ENCODE measurements around the gene TSPAN11.

Gene TSPAN11

DNA sequence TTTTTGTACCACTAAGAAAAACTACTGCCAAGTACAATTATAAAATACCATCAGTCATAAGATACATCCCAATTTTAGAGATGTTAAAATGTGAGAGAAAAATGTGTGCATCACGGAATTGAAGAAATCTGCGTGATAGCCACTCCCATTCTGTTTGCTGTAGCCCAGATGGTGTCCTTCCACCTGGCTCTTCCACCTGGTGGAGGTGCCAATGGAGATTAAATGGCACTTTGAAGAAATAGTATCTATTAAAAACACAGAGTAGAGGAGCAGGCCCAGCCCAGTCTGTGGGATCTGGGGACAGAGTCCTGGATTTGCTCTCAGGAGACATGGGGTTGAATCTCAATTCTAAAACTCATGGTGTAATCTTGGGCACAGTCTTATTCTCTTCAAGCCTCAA lies 35.5 kb downstream of the TSPAN11 start:
- no peak for DNase-seq

DNA sequence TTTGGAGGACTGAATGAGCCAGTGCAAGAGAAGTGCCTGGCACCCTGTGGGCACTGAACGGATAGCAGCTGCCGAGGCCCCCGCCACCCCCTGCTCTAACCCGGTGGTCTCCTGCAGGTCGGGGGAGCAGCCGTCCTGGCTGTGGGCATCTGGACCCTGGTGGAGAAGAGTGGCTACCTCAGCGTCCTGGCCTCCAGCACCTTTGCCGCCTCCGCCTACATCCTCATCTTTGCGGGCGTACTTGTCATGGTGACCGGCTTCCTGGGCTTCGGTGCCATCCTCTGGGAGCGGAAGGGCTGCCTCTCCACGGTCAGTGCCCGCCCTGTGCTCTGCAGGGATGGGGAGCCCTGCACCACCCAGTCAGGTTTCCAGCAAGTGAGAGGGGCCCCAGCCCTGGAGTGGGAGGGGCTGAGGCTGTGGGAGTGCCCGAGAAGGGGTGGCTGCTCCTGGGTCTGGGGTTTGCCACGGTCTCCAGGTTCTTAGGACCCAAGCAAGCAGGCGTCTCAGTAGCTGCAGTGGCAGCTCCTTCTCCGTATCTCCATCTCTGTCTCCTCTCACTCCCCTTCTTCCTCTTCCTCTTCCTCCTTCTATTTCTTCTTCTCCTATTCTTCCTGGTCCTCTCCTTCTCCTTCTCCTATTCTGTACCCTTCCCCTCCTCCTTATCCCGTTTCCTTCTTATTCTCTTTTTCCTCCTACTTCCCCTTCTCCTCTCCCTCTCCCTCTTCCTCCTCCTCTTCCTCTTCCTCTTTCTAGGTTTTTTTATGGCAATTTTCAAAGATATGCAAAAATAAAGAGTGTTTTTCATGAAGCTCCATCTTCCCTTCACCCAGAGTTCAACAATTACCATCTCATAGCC lies 37.4 kb downstream of the TSPAN11 start:
- DNase-seq, result no peak

DNA sequence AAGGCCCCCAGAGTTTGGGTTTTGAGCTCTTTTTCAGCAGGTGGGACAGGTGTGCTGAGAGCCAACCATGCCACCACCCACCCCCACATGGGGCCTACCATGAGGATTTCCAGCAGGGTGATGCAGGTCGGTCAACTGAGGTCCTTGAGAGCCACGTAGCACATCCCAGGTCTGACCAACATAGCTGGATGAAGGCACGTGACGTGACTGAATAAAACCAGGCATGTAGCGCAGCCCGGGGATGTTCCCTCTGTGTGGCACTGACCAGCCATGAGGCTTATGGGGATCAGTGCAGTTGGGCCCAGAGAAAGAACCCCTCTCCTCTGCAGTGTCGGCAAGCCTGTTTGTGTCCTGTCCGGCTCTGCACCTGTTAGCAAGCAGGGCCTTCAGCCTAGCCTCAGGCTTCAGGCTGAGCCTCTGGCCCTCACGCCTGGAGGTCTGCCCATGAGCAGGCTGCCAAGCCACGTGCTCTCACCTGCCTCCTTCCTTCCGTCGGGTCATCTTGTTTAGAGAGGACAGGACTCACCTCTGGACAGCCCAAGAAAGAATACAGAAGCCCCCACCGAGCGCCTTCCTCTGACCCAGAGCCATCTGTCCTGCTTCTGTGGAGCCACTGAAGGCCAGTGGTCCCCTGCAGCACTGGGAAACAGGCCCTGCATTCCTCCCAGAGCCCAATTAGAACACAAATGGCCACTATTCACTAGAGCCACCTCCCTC lies 38.5 kb downstream of the TSPAN11 start:
- no peak for DNase-seq

DNA sequence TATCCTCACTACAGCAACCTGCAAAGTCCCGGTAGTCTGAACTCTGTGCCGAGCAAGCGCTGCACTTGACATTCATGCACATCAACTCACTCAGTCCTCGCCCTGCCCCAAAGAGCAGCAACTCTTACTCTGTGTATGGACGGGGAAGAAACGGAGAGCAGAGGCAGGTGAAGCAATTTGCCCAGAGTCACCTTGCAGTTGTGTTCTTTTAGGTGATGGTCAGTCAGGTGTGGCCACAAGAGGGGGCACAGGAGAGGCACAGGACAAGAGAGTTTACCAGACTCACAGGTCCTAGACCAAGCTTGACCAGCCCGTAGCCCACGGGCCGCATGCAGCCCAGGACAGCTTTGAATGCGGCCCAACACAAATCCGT lies 39.1 kb downstream of the TSPAN11 start:
- DNase-seq, result peak; percentile 30

DNA sequence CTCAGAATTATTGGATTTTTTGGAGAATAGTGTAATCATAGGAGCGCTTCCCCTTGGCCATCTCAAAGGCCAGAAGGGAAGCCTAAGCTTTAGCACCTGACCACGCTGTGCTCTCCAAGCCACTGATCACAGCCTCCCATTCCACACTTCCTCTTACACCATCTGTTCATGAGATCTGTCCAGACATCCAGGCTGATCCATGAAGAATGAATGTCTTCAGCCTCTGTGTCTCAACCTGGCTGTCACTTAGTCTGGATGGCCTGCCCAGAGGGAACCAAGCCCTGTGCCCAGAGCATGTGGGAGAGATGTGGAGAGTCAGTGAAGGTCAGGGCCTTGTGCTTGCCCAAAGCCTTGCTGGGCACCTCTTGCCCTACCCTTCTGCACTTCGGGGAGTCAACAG lies 40.5 kb downstream of the TSPAN11 start:
- DNase-seq, result no peak

DNA sequence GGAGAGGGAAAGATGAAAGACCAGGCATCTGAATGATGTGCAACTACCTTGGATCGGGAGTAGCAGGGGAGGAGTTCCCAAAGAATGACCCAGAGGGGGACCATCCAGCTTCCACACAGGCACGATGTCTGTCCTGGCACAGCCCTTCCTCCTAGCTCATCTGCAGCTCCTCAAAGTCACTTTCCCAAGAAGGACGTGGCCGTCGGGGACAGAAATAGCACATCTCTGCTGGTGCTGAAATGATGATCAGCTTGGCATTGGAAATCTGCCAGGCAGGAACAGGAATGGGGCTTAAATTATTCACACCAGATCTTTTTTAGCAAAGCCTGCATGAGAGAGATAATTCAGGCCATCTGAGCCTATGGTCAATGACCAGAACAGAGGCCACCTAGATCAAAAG lies 41.7 kb downstream of the TSPAN11 start:
- no peak for DNase-seq

DNA sequence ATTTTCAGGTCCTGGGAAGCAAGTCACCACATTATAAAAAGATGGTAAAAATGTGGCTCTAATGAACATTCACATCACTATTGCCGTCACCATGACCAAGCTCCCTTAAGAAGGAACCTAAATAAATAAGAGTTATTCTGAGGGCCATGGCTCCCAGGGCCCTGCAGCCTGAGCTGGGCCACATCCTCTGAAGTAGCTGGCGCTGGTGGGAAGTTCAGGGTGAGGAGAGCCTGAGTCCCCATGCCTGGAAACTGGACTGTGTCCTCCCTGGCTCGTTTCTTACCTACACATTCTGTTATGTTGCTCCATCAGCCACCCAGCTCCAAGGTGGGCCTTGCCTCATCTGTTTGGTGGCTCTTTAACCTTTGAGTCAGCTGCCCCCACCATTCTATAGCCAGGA lies 42.5 kb downstream of the TSPAN11 start:
- no peak for DNase-seq

DNA sequence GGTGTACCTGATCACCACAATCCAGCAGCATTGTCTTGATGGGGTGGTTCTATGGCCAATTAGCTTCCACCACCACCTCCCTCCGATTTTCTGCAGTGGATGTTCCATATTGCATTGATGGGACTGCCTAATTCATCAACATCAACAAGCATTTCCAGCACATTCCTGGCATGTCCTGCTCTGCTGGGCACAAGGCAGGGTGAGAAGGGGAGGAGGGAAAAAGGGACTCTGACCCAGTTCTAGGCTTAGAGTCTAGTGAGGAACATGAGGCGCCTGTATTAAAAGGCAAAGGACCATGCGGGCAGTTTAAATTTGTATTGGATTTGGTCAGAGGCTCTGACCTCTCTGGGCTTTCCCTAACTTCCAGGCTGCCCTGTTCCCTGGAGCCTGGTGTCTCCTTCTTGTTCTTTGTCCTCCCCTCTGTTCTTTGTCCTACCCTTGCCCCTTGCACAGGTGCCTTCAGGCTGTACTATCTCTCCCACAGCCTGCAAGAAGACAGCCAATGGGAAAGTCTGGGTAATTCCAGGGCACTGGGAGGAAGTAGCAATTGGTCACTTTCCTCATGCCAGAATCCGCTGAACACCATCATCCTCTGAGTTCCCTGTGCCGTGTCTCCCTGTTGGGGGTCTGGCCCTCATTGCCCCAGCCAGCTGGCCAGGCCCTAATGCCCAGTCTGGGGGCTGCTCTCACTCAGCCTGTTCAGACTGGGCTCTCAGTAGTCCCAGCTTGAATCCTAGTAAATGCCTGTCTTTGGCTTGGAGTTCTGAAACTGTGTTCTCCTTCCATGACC lies 43.3 kb downstream of the TSPAN11 start:
- no peak for DNase-seq

DNA sequence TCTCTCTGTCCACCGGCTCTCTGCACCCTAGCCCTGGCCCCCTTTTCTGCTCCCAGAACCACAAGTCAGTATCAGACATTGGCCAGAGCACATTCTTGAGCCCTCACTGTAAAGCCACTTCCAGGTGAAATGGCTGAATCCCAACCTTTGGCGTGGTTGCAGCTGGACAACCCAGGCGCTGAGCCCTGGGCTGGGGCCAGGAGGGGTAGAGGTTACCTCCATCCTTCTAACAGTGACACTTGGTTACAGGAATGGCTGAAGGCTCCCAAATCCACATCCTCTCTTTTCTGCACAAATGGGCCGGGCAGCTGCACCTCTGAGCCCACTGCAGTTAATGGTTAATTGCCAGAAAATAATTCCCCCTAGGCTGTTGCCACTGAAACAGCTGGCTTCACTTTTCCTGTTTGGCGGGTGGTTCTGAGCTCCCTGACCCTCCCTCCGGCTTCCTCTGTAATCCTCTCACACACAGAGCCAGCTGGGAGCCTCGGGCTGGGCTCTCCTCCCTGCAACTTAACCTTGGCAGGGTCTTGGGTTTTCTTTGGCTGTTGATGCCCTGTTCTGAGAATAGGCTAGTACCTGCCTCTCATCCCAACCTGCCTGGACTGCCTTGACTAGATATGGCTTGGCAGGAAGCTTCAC lies 44.1 kb downstream of the TSPAN11 start:
- DNase-seq, result no peak

DNA sequence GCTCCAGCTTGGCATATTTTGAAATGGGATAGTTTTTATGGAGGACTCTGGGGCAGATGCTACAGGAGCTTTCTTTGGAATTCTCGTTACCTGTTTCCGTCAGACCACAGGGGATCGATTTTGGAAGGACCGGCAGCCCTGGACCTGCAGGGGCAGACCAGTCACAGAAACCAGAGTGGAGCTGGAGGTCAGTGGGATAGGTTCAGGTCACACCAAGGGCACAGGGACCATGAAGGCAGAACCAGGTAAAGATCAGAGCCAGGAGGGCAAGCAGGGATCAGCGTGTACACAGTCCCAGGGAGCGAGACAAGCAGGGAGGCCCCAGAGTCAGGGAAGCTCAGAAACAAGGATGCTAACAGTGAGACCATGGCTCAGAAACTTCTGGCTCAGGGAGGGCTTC lies 45.5 kb downstream of the TSPAN11 start:
- DNase-seq, result no peak

DNA sequence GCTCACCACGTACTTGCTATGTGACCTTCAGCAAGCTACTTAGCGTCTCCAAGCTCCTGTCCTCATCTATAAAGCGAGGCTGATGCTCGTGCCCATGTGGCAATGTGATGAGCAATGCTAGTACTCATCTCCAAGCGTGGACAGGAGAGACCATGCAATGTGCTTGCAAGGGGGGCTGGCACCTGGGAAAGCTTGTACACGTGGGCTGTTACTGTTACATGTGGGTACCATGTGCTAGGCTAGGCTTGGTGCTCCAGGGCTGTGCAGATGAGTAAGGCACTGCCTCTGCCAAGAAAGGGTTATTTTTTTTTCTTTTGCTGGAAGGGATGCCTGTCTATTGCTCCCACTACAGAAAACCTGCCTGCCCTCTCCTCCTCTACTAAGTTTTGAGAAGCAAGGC lies 46.6 kb downstream of the TSPAN11 start:
- DNase-seq, result no peak

DNA sequence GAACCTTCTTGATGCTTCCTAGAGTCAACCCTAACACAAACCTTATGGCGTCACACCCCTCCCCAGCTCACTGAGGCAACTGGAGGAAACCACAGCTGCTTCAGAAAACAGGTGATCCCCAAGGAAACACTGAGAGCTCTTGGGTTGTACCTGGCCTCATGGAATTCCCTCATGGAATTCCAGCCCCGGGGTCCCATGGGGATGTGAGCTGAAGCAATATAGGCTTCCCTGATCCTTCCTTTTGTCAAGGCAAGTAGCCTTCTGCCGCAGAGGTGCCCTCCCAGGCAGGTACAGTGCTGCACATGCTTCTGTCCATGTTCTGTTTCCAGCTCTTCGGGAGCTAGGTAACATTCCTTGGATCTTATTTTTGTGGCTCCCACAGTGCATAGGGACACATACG lies 47.3 kb downstream of the TSPAN11 start:
- no peak for DNase-seq

DNA sequence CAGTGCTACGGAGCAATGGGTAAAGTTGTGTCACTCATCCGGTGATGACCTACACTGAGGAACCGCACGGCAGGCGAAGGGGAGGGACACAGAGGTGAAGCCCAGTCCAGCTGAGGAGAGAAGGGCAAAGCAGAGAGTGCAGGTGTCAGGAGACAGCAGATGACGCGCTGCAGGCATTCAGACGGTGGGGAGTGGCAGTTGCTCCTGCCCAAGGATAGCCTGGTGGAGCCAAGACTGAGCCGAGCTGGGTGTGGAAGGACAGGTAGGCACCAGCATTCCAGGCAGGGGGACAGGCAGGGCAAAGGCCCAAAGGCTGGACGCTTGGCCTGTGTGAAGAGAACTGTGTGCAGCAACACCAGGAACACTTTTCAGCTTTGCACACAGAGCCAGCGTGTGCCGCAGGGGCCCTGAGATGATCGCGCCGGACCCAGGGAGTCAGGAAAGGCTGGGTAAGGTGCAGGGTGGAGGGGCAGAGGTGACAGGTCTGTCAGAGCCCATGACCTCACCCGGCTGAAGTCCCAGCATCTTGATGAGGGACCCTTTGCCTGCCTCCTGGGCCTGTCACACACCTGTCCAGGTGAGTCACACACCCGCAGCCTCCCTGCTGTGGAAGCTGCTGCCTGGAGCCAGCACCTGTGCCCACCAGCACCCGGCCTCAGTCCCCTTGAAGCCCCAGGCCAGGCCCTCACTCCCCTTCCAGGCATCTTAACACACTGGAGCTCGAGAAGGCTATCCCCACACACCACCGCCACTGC lies 48.4 kb downstream of the TSPAN11 start:
- no peak for DNase-seq

DNA sequence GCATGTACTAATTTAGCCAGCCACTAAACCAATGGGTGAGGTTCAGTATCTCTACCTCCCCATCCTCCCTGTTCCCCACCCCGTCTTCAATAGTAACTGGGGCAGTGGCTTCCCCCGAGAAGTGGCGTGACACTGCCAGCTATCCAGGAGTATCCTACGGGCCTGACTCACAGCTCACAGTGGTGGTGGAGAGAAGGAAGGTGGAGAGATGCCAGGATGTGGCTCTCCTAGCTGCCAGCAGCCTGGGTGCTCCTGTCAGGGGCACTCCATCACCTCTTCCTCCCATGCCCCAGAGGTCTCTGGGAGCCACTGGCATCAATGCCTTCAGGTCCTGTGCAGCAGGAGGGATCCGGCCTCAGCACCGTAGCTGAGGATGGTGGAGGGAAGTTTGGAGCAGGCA lies 49.0 kb downstream of the TSPAN11 start:
- no peak for DNase-seq

DNA sequence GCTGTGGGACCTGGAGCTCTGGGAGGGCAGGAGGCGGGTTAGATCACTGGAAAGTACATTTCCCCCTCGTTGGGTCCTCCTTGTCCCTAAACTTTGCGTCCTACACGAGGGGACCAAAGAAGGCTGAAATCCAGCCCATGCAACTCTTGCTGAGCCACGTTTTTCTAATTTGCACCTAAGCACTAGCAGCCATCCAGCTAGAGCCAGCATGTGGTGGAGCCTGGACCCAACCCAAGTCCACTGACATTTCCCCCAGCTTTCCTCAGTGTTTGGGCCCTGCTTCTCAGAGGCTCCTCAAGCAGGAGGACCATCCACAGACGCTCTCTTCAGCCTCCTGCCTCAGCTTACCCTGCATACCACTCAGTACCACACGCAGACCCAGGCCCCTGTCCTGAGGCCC lies 49.7 kb downstream of the TSPAN11 start:
- no peak for DNase-seq

DNA sequence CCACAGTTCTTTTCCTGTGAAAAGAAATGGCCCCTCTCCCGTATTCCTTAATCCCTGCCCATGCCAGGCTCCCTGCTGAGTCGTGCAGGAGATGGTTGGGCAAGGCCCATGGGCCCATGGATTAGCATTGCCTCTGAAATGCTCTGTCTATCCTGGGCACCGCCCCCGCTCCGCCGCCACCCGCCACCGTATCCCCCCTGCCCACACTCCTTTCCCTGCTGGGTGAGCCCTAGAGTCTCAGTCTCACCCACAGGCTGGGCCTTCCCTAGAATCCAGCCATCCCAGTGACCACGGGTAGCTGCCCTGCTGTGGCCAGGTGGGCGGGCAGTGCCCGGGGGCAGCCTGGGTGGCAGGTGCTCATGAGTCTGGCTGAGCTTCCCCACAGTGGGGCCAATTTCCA lies 50.6 kb downstream of the TSPAN11 start:
- no peak for DNase-seq

DNA sequence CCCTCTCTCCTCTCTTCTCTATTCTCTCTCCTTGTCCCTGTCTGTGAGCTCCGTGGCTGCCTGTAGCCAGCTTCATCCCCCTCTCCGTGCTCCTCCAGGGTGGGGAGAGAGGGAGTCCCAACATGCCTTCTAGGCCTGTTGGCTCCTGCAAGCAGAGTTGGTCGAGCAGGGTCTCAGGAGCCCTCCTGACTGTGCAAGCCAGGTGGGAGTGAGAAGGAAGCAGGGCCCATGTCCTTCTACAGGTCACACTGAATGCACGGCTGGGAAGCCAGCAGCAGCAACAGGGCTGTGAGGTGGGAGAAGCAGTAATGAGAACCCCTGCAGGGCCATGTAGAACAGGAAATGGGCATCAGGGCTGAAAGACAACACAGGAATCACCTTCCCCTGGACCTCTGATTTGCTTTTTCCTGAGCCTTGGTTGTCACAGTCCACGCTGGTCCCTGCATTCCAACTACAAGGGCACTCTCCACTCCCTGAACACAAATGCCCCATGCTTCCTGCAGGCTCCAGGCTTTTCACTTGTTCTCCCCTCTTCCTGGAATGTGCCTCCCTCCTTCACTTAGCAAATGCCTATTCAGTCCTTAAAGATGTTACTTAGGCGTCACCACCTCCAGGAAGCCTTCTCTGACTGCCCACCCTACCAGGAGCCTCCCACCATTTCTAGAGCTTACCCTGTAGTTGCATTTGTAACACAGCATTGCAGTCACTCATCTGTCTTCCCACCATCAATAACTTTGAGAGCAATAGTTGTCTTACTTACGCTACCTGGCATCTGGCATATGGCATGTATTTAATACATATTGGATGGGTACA lies 51.2 kb downstream of the TSPAN11 start:
- no peak for DNase-seq

DNA sequence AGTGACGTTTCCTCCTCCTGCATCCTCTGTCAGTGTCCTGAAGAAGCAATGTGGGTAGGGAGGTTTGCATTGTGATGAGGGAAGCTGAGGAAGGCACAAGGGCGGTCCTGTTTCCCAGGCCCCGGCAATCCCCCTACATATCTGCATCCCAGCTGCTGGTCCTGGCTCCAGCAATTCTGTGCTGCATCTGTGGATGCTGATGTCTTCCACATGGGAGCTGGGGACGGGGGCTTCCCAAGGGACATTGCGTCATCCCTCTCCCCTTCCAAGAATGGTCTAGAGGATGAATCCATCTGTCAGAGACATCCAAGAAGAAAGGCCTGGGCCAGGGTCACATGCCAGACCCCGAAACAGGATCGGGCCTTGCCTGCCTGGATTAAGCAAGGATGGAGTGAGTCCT lies 52.1 kb downstream of the TSPAN11 start:
- no peak for DNase-seq

DNA sequence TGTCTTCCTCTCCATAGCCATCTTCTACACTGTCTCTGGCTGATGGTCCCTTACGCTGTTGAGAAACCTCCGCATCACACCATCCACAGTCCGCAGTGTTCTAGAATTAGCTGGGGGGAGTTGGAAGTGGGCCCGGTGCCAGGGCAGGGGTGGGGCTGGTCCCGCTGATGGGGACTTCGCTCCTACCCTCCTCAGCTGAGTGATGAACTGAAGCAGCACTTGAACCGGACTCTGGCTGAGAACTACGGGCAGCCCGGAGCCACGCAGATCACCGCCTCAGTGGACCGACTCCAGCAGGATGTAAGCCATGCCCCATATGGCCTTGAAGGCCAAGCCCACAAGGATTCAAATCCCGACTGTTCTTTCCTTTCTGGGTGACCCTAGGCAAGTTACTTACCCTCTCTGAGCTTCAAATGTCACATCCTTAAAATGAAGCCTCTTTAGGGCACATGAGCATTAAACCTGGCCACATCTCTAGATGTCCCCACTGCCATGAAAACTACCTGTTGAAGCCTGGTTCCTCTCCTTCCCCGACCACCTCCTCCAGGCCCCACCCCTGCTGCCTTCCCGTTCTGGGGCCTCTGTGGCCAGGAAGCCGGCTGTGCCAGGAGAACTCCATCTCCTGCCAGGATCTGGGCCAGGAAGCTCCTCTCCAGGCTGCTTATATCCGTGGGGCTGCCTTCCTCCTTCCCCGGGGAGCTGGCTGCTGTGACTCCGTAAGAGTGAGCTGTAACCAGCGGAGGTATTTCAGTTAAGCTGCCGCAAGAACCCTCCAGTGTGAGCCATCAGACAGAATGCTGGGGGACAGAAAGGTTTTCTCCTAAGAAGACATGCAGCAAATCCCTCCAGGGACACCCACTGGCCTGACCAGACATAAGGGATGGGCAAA lies 53.1 kb downstream of the TSPAN11 start:
- DNase-seq, result no peak

DNA sequence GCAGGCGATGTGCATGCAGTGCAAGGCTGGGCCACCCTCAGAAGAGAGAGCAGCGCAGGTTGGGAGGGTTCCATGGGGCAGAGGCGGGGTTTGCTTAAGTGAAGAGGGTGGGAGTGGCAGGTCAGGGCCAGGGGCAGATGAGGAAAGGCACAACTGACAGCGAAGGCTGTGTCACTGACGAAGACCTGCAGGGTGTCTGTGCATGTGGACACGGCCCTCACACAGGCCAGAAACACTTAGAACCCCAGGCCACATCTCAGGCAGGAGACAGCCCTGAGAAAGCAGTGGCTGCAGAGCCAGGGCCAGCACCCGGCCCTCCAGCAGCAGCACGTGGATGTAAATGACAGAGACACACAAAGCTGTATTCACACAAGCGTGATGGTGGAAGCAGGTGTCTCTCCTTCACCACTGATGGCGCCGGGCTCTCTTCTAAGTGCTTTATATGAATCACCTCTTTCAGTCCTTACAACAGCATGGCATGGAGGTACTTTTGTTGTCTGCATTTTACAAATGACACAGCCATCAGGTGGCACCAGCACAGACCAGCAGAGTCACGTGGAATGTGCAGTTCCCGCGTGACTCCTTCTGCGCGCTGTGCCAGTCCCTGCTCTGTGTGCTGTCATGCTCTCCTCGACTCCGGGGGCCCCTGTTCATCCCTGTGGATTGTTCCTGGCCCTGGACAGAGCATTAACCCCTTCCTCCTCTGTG lies 54.6 kb downstream of the TSPAN11 start:
- no peak for DNase-seq
